OCI-M2 (cell line): ENCODE measurements around the gene ANTKMT.

Experiments
- DNase-seq: peaks from one replicate; lab custom pipeline; 2025; ENCODE audit not compliant: unreplicated experiment; lab: John Stamatoyannopoulos, UW

Gene ANTKMT

DNA sequence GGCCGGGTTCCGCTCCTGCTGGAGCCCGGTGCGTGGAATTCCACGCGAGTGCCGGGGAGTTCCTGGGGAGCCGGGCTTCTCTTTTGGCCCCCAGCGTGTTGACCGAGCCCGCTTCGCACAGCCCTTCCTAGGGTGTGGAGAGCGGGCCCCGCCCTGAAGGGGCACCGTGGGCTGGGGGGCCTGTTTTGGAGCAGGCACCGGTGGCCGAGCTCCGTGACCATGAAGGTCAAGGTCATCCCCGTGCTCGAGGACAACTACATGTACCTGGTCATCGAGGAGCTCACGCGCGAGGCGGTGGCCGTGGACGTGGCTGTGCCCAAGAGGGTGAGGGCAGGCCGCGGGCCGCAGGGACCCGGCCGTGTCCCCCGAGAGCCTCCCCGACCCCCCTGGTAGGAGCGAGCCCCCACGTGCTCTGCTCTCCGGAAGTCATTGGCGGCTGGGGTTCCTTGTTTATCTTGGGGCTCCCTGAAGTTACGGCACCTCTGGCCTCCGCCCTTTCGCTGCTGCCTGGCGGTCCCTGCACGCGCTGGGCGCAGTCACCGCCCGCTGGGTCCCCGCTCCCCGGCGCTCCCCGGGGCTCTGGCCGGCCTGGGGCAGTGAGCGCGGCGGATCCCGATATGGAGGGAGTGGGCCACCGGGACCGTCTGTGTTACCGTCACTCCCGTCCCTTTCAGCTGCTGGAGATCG, 6.5 kb downstream of the ANTKMT start:
- DNase-seq, result no peak

DNA sequence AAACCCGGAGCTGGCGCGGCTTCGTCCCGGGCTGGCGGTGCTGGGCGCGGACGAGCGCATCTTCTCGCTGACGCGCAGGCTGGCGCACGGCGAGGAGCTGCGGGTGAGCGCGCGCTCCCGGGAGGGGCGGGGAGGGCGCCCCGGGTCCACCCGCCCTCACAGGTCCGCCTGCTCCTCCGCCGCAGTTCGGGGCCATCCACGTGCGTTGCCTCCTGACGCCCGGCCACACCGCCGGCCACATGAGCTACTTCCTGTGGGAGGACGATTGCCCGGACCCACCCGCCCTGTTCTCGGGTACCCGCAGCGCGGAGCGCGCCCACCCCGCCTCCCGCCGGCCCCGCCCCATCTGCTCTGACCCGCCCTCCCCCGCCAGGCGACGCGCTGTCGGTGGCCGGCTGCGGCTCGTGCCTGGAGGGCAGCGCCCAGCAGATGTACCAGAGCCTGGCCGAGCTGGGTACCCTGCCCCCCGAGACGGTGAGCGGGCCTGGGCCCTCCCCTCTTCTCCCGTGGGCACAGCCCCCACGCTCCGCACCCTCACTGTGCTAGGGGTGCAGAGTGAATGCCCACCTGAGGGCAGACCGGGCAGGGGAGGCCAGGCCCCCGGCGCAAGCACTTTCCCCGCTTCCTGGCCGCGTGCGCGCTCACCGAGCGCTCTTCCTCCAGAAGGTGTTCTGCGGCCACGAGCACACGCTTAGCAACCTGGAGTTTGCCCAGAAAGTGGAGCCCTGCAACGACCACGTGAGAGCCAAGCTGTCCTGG, 7.4 kb downstream of the ANTKMT start:
- DNase-seq, result no peak

- no peak for DNase-seq
These were observed 8.2 kb downstream of the ANTKMT start for GRCh38 chr16:728890-729744.

GRCh38 chr16:729768-730665, 9.1 kb downstream of the ANTKMT start:
- no peak for DNase-seq

GRCh38 chr16:730666-731509, 9.9 kb downstream of the ANTKMT start:
- DNase-seq, result no peak

- DNase-seq, result no peak
These were observed 11.4 kb downstream of the ANTKMT start for GRCh38 chr16:732332-732731.

DNA sequence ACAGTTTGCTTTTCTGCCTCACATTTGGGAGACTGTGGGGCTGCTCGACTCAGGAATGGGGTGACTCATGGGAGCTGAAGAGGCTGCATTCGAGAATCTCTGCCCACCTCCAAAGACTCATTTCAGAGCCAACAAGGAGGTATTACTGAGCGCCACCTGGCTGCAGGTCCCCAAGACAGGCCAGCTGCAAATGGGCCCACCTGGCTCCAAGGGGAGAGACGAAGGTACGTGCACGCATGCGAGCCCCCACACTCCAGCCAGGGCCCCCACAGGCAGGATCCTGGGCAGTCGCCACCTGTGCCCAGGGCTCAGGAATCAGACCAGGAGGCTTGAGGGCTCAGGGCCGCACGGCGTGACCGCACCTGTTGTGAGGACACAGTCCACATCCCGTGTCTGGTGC, 12.0 kb downstream of the ANTKMT start:
- no peak for DNase-seq

- DNase-seq, result no peak
These were observed 12.6 kb downstream of the ANTKMT start for GRCh38 chr16:733382-734207.

DNA sequence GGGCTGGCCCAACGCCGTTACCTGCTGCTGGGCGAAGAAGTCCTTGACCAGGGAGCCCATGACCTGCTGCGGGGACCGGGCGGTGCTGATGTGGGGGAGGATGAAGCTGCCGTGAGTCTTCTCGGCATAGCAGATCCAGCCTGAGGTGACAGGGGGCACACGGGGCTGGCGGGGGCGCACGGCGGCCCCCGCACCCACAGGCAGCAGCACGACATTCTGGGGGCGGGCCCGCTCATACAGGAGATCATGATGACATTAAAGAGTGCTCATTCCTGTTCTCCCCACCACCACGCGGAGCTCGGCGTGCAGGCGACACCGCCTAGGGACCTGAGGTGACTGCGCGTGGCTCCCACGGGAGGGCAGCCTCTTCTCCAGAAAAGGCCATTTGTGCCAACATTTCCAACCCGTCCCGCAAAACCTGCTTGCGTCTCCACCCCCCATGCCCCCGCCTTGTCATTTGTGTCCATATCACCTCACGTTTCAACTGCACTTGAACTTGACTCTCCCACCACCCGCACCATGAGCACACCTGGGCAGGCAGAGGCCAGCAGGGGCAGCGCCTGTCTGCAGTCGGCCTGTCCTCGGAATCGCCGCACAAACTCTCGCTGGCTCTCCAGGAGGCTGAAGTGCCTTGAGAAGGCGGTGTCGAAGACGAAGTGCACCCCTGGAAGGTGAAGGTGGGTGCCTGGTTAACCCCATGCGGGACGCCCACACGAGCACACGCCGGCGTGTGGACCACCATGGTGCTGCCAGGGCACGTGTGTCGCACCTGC, 13.4 kb downstream of the ANTKMT start:
- DNase-seq, result no peak

DNA sequence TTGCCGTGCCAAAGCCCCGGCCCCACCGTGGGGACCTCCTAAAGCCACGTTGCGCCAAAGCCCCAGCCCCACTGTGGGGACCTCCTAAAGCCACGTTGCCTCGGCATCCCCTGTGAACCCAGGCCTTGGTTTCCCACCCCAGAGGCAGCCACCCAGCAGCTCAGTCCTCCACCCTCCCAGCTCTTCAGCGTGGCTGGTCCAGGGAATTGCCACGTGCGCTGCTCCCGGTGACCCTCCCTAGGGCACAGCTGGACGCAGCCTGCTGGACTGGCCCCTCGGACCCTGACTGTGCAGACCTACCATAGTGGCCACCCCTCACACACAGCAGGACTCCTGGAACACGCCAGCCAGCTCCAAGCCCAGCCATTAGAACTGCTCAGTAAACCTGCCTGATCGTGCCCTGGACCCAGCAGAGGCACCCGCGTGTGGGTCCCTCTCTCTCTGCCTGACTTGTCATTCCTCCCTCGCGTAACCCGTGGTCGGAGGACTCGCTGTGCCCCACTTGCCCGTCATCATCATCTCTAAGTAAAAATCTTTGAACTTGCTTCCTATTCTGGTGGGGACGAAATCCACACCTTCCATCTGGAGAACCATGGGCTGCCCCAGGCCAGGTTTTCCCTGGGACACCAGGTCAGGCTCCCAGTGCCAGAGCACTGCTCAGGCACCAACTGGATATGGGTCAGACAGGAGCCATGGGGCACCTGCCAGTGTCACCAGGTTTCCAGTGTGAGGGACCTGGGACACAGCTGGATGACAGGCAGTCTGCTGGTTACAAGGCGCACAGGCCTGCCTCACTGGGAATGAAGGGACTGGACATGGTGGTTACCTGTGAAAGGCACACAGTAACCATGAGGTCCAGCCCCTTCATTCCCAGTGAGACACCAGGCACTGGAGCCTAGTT, 14.3 kb downstream of the ANTKMT start:
- no peak for DNase-seq

GRCh38 chr16:735982-736453, 15.1 kb downstream of the ANTKMT start:
- no peak for DNase-seq

DNA sequence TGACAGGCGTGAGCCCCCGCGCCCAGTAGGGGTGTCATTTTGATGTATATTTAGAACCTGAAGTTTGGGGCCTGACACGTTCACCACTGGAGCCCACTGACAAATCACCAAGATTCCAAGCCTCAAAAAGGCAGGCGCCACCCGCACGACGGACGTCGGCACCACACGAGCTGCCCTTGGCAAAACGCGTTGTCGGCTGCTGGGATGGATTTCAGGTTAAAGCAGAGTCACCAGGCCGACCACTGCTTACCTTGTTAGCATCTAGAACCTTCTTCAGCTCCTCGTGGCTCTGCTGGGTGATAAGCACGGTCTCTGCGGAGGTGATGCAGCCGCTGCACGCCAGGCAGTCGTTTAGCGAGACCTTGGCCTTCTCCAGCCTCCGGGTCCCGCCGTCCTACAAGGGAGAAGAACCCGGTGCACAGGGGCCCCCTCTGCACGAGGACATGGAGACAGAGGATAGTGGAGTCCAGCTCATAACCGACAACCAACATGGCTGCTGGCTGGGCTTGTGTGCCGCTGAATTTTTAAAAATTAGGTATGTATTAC, 16.1 kb downstream of the ANTKMT start:
- no peak for DNase-seq

- DNase-seq, result no peak
These were observed 18.9 kb downstream of the ANTKMT start for GRCh38 chr16:739560-740458.

DNA sequence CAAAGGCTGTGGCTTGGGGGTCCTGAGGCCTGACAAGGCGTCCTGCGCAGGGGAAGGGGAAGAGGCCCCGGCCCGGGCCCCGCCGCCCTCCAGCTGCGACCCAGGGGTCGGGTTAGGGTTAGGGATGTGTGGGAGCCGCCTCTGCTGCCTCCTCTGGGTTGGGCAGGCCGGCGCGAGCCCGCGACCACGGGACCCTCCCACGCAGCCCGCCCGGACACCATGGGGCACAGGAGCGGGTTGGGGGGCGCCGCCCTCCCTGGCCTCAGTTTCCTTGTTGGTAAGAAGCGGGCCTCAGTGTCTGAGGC, 19.5 kb downstream of the ANTKMT start:
- DNase-seq, result no peak

- DNase-seq, result peak; percentile 42
These were observed 20.0 kb downstream of the ANTKMT start, which contains the start of gene CIAO3 for GRCh38 chr16:740764-741505. TSS of gene CIAO3 (minus strand) at chr16:740997. CDS start at chr16:740985, 12 bp downstream.
